NCI-H82 (cell line): ENCODE measurements around the gene RFX2.
A peak's percentile ranks its signal among the peaks of the same experiment; 100 is the strongest.
"Not testable (repeated sequence)": the region's sequence is repeated elsewhere in the genome, so short reads cannot be mapped to it uniquely, and the experiment has no call there.

Experiments
- DNase-seq: peaks from one replicate; lab custom pipeline; 2025; lab: John Stamatoyannopoulos, UW

RFX2 gene

GRCh38 chr19:5971714-5972354 lies 138.5 kb downstream of the RFX2 start:
- no peak for DNase-seq

GRCh38 chr19:5969476-5969875 lies 140.8 kb downstream of the RFX2 start:
- no peak for DNase-seq

GRCh38 chr19:5968431-5969373 lies 141.6 kb downstream of the RFX2 start:
- DNase-seq, result no peak

- peak; percentile 65 for DNase-seq
These were observed 142.3 kb downstream of the RFX2 start for GRCh38 chr19:5967994-5968430.

GRCh38 chr19:5967571-5967970 lies 142.7 kb downstream of the RFX2 start:
- DNase-seq, result no peak

GRCh38 chr19:5966941-5967340 lies 143.4 kb downstream of the RFX2 start:
- no peak for DNase-seq

GRCh38 chr19:5966215-5966614 lies 144.1 kb downstream of the RFX2 start:
- no peak for DNase-seq

- DNase-seq, result no peak
These were observed 145.3 kb downstream of the RFX2 start for GRCh38 chr19:5964816-5965565.

- DNase-seq, result no peak
These were observed 146.4 kb downstream of the RFX2 start for GRCh38 chr19:5963855-5964254.

GRCh38 chr19:5963259-5963658 lies 147.0 kb downstream of the RFX2 start:
- DNase-seq, result not testable (repeated sequence)

GRCh38 chr19:5961969-5962945 lies 148.0 kb downstream of the RFX2 start:
- no peak for DNase-seq

GRCh38 chr19:5961641-5961968 lies 148.7 kb downstream of the RFX2 start:
- DNase-seq, result not testable (repeated sequence)

- DNase-seq, result no peak
These were observed 150.0 kb downstream of the RFX2 start for GRCh38 chr19:5960005-5961001.

GRCh38 chr19:5959260-5960004 lies 150.9 kb downstream of the RFX2 start:
- no peak for DNase-seq

- DNase-seq, result no peak
These were observed 151.5 kb downstream of the RFX2 start for GRCh38 chr19:5958851-5959122.

- no peak for DNase-seq
These were observed 152.0 kb downstream of the RFX2 start for GRCh38 chr19:5958074-5958850.

GRCh38 chr19:5957170-5957569 lies 153.1 kb downstream of the RFX2 start:
- DNase-seq, result no peak

GRCh38 chr19:5956728-5957127 lies 153.6 kb downstream of the RFX2 start:
- no peak for DNase-seq

GRCh38 chr19:5956323-5956722 lies 154.0 kb downstream of the RFX2 start:
- DNase-seq, result no peak
